GM21515 (cell line): ENCODE results near the gene CCDC154.

Experiments
- ATAC-seq: cut with Tn5 transposase; IDR thresholded peaks from one replicate; pipeline ENCODE4 v1.9.1; 2021; ENCODE audit not compliant: unreplicated experiment

Gene CCDC154

GRCh38 chr16:1427473-1428461, 16.6 kb downstream of the CCDC154 start:
- ATAC-seq = no peak

GRCh38 chr16:1426734-1427471, 17.5 kb downstream of the CCDC154 start:
- ATAC-seq = no peak

GRCh38 chr16:1425616-1426370, 18.6 kb downstream of the CCDC154 start:
- no peak for ATAC-seq

- ATAC-seq = no peak
These were observed 20.3 kb downstream of the CCDC154 start for GRCh38 chr16:1424028-1424427.

GRCh38 chr16:1422076-1422475, 22.3 kb downstream of the CCDC154 start:
- ATAC-seq = no peak

- no peak for ATAC-seq
These were observed 24.2 kb downstream of the CCDC154 start for GRCh38 chr16:1420111-1420539.

GRCh38 chr16:1416521-1416941, 27.8 kb downstream of the CCDC154 start:
- no peak for ATAC-seq

GRCh38 chr16:1414532-1415260, 29.7 kb downstream of the CCDC154 start, which contains the start of gene UNKL:
Gene UNKL (minus strand): TSS chr16:1414704. CDS start chr16:1414691, 13 bp downstream.
- ATAC-seq = no peak

GRCh38 chr16:1413684-1414531, 30.4 kb downstream of the CCDC154 start:
- no peak for ATAC-seq

GRCh38 chr16:1412847-1413246, 31.5 kb downstream of the CCDC154 start:
- ATAC-seq = no peak

GRCh38 chr16:1408171-1408837, 36.1 kb downstream of the CCDC154 start:
- peak; percentile 77 for ATAC-seq

- ATAC-seq = peak; percentile 6
These were observed 36.6 kb downstream of the CCDC154 start for GRCh38 chr16:1407753-1408152.

- no peak for ATAC-seq
These were observed 40.6 kb downstream of the CCDC154 start for GRCh38 chr16:1403733-1404132.

GRCh38 chr16:1403036-1403435, 41.3 kb downstream of the CCDC154 start:
- ATAC-seq = no peak

- no peak for ATAC-seq
These were observed 42.6 kb downstream of the CCDC154 start for GRCh38 chr16:1401758-1402154.

GRCh38 chr16:1401061-1401757, 43.1 kb downstream of the CCDC154 start:
- no peak for ATAC-seq

- ATAC-seq = no peak
These were observed 45.4 kb downstream of the CCDC154 start for GRCh38 chr16:1398826-1399581.

- no peak for ATAC-seq
These were observed 46.0 kb downstream of the CCDC154 start for GRCh38 chr16:1398351-1398750.
